GM19467 (cell line): ENCODE measurements around the gene USH2A.

ENCODE experiments used
- ATAC-seq: cut with Tn5 transposase; IDR thresholded peaks from one replicate; pipeline ENCODE4 v1.9.1; 2021; ENCODE audit warnings: mild to moderate bottlenecking, moderate library complexity; ENCODE audit not compliant: unreplicated experiment

The USH2A gene, protein sequence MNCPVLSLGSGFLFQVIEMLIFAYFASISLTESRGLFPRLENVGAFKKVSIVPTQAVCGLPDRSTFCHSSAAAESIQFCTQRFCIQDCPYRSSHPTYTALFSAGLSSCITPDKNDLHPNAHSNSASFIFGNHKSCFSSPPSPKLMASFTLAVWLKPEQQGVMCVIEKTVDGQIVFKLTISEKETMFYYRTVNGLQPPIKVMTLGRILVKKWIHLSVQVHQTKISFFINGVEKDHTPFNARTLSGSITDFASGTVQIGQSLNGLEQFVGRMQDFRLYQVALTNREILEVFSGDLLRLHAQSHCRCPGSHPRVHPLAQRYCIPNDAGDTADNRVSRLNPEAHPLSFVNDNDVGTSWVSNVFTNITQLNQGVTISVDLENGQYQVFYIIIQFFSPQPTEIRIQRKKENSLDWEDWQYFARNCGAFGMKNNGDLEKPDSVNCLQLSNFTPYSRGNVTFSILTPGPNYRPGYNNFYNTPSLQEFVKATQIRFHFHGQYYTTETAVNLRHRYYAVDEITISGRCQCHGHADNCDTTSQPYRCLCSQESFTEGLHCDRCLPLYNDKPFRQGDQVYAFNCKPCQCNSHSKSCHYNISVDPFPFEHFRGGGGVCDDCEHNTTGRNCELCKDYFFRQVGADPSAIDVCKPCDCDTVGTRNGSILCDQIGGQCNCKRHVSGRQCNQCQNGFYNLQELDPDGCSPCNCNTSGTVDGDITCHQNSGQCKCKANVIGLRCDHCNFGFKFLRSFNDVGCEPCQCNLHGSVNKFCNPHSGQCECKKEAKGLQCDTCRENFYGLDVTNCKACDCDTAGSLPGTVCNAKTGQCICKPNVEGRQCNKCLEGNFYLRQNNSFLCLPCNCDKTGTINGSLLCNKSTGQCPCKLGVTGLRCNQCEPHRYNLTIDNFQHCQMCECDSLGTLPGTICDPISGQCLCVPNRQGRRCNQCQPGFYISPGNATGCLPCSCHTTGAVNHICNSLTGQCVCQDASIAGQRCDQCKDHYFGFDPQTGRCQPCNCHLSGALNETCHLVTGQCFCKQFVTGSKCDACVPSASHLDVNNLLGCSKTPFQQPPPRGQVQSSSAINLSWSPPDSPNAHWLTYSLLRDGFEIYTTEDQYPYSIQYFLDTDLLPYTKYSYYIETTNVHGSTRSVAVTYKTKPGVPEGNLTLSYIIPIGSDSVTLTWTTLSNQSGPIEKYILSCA (N-terminal part only)

DNA sequence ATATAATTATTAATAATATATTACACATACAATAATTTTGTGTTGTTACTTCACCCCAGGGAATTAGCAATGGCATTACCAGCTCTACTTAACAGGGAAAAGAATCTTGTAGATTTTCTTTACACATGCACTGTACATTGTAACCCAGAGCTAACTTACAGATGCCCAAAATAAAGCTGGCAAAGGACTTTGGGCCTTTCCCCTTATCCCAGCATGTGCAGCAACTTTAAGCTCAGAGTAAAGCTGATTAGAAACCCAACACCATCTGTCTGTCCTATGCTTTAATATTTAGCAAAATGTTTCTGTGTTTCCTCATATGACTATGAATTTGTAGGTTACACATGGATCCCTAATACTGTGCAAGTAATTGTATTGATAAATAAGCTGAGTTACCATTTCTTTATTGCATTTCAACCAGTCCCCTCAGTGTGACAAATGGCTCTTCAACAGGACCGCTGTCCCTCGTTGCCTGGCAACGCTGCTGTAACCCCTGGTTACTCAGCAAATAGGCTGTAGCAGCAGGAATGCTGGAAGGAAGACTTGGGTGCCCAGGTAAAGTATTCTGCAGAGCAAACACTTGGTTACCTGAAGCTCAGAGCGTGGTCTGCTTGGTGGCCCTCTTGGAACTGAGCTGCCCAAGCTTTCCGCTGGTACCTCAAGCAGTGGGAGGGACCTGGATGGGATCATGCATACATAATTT is at the start of gene USH2A:
TSS of gene USH2A (minus strand) at position 628 of the 700 bp plus-strand sequence. CDS start 1,112 bp downstream, outside the sequence.
- no peak for ATAC-seq

DNA sequence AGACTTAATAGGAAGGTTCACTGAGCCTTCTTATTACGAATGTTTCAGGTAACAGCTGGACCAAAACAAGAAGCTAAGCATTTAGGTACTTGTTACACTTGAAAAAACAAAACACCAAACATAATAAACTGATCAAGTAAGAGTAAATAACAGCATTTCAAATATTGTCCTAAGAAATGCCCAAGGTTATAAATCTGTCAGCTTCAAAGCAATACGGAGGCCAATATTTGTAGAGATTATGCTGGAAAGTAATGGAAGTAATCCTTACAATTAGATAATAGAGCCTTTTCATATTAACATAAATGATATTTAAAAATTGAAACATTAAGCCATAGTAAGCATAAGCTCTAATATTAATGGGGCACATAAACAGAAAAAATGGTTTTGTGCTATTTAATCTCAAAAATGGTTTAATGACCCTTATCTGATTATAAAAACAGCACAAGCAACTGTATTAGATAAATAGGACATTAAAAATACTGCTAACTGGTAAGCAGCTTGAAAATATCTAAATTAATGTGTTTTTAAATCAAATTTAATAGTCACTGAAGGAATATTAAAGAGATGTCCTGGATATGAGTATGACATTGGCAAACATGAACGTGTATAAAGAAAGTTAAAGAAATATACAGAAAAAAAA is 43.0 kb upstream of the USH2A start:
- ATAC-seq: no peak

DNA sequence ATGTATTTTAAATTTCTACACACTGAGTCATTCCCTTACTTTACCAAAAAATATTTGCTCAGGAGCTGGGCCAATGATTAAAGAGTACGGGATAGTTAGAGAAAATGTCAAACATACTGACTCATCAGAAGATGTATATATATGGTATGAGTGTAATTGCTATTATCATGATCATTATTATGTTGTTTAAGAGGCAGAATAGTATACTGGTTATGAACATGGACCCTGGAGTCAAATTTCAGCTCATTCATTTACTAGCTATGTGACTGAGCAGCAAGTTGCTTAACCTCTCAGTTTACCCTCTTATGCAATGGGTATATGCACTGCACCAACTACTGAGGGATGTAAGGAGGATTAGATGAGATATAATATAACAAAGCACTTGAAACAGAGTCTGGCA is 41.2 kb upstream of the USH2A start:
- ATAC-seq: no peak

DNA sequence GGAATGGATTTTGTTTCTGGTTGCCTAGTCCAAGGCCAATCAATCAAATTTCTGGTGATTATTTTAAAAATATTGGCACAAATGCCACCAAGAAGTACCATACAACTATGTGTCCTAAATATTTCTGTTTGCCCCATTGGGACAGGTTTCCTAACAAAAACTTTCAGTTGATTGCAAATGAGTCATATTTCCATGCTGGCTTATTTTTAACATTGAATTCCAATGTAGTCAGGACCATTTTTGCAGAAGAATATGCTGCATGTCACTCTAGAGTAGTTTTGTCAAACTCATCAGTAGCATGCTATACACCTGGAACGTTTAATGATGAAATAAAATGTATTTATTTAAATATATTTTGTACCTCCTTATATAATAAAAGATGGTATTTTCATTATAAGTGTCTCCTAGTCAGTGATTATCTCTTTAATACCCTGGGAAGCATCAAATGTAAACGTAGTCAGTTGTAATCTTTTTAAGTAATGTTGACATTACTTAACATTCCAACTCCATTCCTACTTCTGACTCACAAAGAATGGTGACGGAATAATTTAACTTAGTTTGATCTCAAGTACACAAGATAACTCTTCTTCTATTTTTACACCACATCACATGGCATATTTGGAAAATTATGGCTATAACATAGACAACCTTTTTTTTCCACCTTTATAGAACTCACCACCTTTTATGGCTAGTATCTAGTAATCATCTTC is 39.0 kb upstream of the USH2A start:
- no peak for ATAC-seq

DNA sequence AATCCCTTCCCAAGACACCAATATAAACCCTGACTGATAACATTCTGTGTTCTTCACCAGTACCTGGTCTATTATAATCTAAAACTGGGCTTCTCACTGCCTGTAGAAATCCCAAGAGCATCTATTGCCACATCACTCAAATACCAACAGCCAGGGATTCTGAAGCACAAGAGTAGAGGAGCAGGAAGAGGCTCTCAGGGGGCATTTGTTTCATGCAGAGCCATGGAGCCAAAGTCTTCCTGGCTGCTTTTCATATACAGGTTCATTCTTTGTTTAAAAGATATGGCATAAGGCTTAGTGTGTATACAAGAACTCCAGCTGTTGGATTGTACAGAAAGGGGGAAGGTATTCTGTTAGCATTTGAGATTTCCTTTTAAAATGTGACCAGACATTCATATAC is 38.2 kb upstream of the USH2A start:
- no peak for ATAC-seq

DNA sequence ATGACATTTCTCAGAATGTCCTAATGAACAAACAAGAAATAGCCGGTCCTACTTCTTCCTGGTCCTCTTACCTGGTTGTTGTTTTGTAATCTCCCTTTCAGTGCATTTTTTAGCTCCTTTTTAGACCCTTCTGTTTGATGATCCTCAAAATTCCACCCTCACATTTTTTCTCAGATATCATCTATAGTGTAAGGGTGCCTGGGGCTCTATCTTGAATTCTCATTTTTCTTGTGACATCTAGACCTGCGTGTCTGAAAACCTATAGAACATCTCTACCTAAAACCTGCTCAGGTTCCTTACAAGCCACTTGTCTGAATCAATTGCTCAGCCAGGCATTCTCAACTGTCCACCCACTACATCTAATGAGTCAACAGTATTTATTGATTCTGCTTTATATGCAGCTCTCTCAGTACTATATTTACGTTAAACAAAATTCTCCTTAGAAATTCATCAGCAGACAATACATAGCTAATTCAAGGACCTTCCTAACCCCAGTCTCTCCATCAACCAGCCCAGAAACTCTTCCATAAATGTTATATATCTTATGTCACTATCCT is 36.5 kb upstream of the USH2A start:
- ATAC-seq: no peak

DNA sequence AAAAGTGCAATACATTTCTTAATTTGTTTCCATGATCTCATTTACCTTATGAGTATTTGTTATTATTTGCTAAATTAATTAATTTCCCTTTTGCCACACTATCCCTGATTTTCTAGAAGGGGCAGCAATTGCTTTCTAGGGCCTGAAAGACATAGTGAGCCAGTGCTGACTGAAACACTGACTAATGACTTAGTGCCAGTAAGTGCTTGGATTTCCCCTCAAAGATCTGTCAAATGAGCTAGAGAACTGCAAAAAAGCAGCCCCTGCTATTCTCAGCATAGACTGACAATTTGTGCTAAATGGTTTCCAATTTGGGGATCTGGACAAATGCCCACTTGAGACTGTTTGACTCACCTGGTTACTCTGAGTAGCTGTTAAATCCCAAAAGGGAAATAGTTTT is 35.6 kb upstream of the USH2A start:
- no peak for ATAC-seq

DNA sequence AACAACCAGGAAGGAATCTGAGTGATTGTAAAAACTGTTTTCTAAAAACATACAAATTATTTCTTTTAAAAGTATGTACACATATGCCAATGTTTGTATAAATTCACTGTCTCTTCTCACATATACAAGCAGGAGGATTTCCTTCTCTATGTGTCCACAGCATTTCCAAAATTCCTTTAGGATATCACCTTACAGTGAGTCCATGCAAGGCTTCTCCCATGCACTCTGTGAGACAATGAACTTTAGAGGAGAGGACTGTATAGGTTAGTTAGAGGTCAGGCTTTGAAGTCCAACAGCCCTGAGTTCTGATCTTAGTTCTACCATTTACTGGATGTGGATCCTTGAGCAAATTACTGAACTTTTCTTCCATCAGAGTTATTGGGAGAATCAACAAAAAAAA is 34.1 kb upstream of the USH2A start:
- ATAC-seq: no peak

DNA sequence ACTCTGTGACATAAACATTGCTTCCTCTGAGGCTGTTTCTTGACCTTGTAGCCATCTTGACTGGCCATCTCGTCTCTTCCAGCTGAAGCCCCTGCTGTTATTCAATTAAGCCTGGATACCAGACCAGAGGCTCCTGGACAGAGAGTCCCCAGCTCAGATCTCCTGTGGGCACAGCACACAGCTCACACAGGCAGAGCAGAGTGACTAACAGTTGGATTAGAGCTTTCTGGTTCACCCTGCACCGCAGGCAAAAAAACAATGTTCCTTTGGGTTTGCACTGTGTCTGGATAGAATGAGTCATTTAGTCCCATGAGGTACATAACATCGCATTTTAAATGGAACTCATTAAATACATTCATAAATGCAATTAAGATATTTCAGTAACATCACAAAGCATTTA is 33.4 kb upstream of the USH2A start:
- ATAC-seq: no peak

DNA sequence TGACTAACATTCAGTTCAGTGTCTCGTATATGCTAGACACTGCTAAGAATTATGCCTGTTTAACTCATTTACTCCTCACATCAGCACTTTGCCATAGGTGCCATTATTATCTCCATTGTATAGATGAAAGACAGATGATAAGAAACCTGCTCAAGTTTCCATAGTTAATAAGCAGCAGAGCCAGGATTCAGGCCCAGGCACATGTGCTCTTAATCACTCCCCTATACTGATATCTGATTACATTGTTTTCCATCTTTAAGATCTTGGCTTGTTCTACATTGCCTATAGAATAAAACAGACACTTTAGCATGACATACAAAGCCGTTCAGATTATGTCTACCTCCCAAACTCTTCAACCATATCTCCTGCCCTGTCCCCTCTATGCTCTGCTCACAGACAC is 30.5 kb upstream of the USH2A start:
- ATAC-seq: no peak

DNA sequence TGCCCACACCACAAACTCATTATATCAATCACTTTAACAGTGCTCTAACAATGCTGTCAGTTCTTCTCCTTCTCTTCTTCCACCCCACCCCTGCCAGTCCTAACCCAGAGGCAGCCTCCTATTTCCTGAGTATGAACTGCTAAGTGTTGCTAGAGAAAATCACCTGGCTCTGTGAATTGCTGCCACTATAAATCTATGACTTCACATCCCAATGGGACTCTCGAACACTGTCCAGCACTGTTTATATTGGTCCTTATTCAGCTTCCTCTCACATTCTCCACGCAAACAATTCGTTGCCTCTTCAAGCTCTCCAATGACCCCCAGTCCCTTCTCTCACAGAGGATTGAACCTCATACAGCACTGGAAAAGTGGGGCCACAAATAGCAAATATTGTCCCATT is 27.0 kb upstream of the USH2A start:
- ATAC-seq: no peak

DNA sequence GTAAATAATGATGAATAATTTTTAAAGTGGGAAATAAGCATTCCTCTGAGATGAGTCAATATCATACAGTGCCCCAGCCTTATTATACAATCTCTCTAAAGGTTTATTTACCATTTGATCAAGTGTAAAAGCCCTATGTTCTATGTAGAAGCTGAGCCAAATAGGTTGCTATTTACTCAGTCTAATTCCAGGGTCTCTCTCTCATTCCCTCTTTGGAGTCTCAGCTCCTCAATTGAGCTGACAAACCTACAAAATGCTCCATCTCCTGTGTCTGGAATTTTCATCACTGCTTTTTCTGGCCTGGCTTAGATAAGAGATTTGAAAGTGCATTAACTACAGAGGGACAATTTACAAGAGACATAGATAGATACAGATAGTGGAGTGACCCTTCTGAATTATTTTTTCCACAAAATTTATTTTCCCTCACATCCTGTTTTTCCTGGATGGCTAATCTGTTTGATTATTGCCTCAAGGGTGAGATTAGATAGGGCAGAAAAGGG is 24.8 kb upstream of the USH2A start:
- ATAC-seq: no peak

DNA sequence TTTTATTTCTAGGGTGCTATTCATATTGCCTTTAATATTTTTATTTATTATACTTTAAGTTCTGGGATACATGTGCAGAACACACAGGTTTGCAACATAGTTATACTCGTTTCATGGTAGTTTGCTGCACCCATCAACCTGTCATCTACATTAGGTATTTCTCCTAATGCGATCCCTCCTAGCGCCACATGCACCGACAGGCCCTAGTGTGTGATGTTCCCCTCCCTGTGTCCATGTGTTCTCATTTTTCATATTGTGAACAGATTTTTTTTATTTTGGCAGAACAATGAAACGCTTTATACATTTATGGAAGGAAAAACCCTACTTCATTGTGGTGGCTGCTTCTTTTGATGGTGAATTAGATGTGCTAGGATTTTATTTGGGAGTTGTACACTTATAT is 14.4 kb upstream of the USH2A start:
- no peak for ATAC-seq

DNA sequence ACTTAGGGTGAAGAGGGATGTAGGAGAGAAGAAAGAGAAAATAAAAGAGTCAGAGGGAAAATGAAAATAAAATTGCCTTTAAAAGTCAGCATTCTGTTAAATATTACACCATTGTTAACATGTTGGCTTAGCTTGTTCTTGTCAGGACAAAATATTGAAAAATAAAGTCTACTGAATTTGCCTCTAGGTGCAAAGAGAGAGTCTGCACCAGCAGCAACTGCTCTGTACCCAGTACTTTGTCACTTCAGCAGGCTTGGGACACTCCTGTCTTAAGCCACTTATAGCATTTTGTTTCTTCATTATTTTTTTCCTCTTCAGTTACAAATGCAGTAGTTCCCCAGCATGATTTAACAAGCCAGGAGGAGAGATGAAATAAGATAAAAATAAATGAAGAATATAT is 11.0 kb upstream of the USH2A start:
- no peak for ATAC-seq

DNA sequence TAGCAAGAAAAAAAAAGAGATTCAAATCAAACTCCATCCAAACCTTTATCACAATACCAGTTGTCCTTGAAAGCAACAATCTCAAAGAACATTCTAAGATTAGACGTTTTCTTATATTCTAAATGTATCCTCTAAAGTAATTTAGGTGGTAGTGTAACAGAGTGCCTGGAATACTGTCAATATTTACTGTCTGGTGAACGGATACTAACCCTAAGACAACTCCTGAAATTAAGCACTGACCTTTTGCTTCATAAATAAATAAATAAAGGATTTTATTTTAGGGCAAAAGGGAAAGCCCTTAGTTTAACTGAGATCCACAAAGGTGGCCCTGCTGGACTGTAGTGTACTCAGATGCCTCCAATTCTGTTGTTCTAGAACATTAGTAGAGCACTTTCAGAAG is 9.9 kb upstream of the USH2A start:
- ATAC-seq: no peak

DNA sequence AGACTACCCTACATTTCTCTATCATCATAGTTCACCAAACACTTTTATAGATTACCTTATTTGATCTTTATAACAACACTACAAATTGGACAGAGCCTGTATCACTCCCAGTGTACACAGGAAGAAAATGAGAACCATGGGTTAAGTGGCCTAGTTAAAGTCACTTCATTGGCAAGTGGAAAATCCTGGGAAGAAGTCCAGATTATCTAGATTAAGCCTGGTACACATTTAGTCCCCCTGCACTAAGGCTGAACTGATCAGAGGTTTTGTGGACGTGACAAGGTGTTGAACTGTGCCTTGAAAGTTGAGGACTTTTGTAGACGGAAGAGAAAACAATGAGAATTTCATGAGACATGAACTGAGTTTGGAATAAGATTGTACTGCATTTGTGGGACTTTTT is 7.5 kb upstream of the USH2A start:
- no peak for ATAC-seq

DNA sequence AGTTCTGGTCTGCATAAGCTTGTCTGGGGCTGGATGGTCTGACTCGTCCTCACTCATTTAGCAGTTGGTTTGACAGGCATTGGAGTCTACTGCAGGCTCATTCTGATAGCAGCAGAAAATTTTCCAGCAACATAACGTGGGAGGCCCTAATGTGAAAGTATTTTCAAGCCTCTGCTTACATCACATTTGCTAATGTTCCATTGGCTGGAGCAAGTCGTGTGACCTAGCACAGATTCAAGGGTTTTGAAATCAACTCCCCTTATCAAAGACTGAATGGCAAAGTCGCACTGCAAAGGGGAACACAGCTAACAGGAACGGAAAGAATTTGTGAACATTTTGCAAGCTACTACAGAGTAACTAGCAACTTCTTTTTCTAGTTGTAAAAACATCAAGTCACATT is 2.3 kb upstream of the USH2A start:
- no peak for ATAC-seq

DNA sequence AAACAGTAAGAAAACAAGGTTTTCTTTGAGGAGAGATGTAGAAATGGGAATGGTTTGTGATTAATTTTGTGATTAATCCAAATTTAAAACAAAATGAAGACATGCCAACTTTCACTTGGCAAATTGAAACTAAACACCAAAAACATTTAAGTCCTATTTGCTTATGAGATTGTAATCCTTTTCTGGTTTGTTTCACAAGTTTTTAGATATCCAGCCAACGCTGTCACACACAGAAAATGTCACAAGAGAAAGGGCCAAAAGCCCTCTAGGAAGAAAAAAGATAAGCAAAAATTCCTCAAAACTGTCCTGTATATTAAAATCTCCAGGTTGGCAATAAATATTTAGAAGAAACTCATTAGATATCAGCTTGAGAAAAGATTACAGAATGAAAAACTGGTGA is 2.5 kb downstream of the USH2A start:
- ATAC-seq: no peak

DNA sequence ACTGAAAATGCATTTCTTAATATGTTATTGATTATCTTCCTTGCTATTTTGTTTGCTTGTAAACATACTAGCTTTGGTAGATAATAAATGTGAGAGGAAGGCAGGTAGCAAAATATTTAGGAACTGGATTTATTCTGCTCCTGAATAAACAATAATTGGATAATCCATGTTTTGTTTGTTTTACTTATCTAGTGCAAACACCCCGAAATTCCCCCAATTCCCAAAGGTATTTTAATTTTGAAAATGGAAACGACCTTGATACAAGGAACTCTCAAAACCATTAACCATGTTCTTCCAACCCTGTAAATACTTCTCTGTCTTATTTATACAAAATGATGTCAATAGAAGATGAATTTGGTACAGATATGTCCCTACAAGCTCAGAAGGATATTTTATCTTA is 3.0 kb downstream of the USH2A start:
- no peak for ATAC-seq
